Astrocyte of the cerebellum (primary cell): Measurements from ENCODE around the gene AHI1.
A peak's percentile ranks its signal among the peaks of the same experiment; 100 is the strongest.

Source experiments
- DNase-seq: peaks from one replicate; pipeline ENCODE4 v3.0.0-alpha.2; 2011; ENCODE audit warnings: low read depth
- H3K4me3 ChIP-seq: 2 replicates; pipeline ENCODE4 v1.5.1; 2011; ENCODE audit warnings: mild to moderate bottlenecking, low read depth, low read length, moderate library complexity
- in situ Hi-C: cut with HindIII; loops from 2 replicates; pipeline ENCODE4 v1.10.0; 2017; ENCODE audit warnings: low sequenced_read_pairs
- TF ChIP-seq, protein P1 (sequence below): IDR thresholded peaks from 2 replicates; pipeline ENCODE4 v1.5.1; 2012; ENCODE audit warnings: low read length, low read depth, moderate library complexity, mild to moderate bottlenecking; ENCODE audit errors: missing control alignments

The AHI1 gene

DNA sequence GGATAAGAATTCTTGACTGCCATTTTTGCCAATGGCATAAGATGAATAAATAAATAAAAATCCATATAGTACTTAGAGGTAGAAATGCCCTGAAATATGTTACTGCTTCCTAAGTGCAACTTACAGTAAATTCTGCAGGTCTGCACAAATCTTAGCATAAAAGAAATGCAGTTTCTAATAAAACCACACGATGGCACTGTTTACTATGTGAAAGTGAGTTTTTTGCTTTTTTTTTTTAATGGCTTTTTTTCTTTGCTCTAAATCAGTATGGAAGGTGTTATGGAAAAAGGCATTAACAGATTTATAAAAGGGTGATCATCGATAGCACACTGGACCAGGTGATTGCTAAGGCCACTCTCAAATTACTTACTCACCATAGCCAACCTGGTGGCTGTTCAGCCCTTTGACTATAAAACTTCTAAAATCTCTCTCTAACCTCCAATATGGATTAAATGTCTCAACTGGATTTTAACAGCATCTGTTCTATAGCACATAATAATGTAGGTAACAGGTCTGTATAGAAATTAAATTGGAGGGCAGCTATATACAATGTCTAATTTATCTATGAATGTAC, 45.8 kb downstream of the AHI1 start:
- TF ChIP-seq, protein P1, sequence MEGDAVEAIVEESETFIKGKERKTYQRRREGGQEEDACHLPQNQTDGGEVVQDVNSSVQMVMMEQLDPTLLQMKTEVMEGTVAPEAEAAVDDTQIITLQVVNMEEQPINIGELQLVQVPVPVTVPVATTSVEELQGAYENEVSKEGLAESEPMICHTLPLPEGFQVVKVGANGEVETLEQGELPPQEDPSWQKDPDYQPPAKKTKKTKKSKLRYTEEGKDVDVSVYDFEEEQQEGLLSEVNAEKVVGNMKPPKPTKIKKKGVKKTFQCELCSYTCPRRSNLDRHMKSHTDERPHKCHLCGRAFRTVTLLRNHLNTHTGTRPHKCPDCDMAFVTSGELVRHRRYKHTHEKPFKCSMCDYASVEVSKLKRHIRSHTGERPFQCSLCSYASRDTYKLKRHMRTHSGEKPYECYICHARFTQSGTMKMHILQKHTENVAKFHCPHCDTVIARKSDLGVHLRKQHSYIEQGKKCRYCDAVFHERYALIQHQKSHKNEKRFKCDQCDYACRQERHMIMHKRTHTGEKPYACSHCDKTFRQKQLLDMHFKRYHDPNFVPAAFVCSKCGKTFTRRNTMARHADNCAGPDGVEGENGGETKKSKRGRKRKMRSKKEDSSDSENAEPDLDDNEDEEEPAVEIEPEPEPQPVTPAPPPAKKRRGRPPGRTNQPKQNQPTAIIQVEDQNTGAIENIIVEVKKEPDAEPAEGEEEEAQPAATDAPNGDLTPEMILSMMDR: peak; percentile 36
- DNase-seq: peak; percentile 53
- in situ Hi-C loops: no loop called here
- no peak overlapping the region for H3K4me3 ChIP-seq

DNA sequence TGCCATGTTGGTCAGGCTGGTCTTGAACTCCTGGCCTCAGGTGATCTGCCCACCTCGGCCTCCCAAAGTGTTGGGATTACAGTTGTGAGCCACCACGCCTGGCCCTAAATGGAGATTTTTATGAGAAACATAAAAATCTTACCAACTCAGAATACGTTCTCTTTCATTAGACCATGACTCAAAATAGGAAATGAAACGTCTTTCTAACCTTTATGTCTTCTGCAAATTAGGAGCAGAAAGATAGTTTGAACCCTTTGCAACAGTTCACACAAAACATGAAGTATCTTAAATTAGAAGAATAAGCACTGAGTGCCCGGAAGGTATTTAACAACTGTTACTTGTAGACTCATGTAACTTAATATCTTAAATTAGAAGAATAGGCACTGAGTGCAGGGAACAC, 48.3 kb downstream of the AHI1 start:
- in situ Hi-C loops: no loop called here
- no peak overlapping the region for H3K4me3 ChIP-seq
- TF ChIP-seq, protein P1: no peak
- DNase-seq: no peak

DNA sequence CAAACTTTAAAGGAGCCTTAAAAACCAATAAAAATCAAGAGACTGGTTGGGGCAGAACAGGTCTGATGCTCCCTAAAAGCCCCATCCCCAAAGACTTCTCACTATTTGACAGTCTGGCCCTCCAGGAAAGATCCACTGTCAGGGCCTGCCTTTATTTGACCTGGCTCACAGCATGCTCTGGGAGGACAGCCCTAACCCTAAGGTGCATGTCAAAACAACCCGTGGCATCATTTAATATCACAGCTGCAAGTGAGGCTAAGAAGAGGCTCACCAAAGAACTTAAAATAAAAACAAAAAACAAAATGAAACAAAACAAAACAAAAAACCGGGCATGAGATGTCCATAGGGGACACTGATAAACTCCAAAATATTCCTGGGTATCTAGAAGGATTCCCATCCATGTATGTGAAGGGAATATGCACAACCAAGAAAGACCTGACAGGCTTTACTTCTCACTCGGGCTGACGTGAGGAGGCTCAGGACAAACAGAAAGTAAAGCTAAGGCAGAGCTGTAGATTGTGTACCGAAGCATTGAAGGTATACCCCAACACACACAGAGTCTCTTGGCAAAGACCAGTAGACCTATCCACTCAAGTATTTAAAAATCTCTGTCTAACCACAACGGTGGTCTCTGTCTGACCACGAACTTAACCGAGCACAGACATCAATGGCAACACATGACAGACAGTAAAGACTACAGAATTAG, 57.3 kb downstream of the AHI1 start:
- in situ Hi-C loops: no loop called here

DNA sequence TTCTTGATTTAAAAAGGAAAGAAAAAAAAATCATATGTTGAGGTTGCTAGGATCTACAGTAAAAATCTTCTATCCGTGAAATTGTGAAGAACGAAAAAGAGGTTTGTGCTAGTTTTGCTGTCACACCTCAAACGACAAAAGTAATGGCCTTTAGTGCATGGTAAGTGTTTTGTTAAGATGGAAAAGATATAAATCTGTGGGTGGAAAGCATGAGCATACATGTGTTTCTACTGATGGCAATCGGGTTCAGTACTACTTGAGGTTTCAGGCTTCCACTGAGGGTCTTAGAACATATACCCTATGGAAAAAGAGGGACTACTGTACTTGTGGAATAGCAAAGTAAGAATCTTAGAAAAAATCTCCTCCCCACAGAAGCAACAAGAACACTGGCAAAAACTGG, 58.0 kb downstream of the AHI1 start:
- TF ChIP-seq, protein P1: no peak
- H3K4me3 ChIP-seq: no peak overlapping the region
- DNase-seq: no peak
- in situ Hi-C loops: no loop called here

More for the DNA sequence above, 57.3 kb downstream of the AHI1 start:
- DNase-seq: no peak
- TF ChIP-seq, protein P1: no peak
- H3K4me3 ChIP-seq: no peak overlapping the region

DNA sequence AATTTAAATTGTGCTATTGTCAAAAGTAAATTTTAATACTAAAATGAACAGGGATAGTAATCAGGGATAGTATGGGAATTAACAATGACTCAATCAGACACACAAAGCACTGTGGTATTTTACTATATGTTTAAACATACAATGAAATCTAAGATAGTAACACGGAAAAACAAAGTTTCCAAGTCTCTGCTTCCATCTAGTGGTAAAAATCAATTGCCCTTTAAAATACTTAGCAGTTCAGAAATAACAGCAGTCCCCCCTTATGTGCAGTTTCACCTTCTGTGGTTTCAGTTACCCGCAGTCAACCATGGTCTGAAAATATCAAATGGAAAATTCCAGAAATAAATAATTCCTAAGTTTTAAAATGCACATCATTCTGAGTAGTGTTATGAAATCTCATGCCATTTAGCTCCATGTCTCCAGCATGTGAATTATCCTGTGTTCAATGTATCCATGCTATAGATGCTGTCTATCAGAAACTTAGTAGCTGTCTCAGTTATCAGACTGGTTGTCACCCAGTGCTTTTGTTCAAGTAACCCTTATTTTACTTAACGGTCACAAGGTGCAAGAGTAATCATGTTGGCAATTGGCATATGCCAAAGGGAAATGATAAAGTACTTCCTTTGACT, 58.5 kb downstream of the AHI1 start:
- TF ChIP-seq, protein P1: peak; percentile 42
- in situ Hi-C loops: no loop called here
- H3K4me3 ChIP-seq: no peak overlapping the region
- no peak for DNase-seq

DNA sequence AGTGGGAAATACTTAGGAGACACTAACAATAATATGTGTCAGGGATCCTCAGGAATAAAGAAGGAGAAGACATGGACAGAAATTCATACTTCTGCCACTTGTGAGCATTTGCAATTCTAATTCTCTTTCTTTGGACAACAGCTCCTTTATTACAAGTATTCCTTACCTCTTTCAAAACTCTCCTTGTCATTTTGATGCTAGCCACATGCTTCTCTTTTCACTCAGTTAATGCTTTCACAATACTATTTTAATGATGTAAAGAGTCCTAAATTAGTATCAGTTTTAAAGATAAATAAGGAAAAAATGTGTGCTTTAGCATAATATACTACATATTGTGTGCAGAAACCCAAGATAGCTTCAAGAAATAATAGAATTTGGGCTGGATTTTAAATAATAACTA, 62.5 kb downstream of the AHI1 start:
- in situ Hi-C loops: no loop called here
- H3K4me3 ChIP-seq: no peak overlapping the region
- TF ChIP-seq, protein P1: no peak
- no peak for DNase-seq
